Inflammatory macrophage treated with lipopolysaccharide for 4 hours (primary cell): ENCODE measurements around the gene RNF114.
"Not testable (repeated sequence)": the region's sequence is repeated elsewhere in the genome, so short reads cannot be mapped to it uniquely, and the experiment has no call there.

Experiments
- DNase-seq: peaks from one replicate; pipeline ENCODE4 v3.0.0-alpha.2; 2020

The RNF114 gene

GRCh38 chr20:49928411-49929141, 7.6 kb upstream of the RNF114 start:
- DNase-seq: peak; percentile 82

- DNase-seq: no peak
Observed at GRCh38 chr20:49929142-49929494, 7.1 kb upstream of the RNF114 start.

GRCh38 chr20:49935746-49936152, 448 bp upstream of the RNF114 start:
- no peak for DNase-seq

GRCh38 chr20:49937027-49937929, 1.1 kb downstream of the RNF114 start:
- DNase-seq: peak; percentile 36

- DNase-seq: no peak
Observed at GRCh38 chr20:49938173-49939163, 2.3 kb downstream of the RNF114 start.

- no peak for DNase-seq
Observed at GRCh38 chr20:49941456-49941855, 5.3 kb downstream of the RNF114 start.

GRCh38 chr20:49942303-49942702, 6.1 kb downstream of the RNF114 start:
- no peak for DNase-seq

GRCh38 chr20:49942942-49943341, 6.7 kb downstream of the RNF114 start:
- DNase-seq: no peak

- DNase-seq: no peak
Observed at GRCh38 chr20:49945306-49945700, 9.1 kb downstream of the RNF114 start.

GRCh38 chr20:49945701-49946477, 9.7 kb downstream of the RNF114 start:
- no peak for DNase-seq

GRCh38 chr20:49948178-49948577, 12.0 kb downstream of the RNF114 start:
- no peak for DNase-seq

GRCh38 chr20:49948809-49949507, 12.8 kb downstream of the RNF114 start:
- DNase-seq: peak; percentile 9

- DNase-seq: peak; percentile 42
Observed at GRCh38 chr20:49951151-49951550, 15.0 kb downstream of the RNF114 start.

- DNase-seq: no peak
Observed at GRCh38 chr20:49955167-49955566, 19.0 kb downstream of the RNF114 start.

- DNase-seq: not testable (repeated sequence)
Observed at GRCh38 chr20:49955830-49956396, 19.7 kb downstream of the RNF114 start.

GRCh38 chr20:49956689-49957088, 20.5 kb downstream of the RNF114 start:
- DNase-seq: no peak

GRCh38 chr20:49957089-49957938, 21.1 kb downstream of the RNF114 start:
- DNase-seq: peak; percentile 29

GRCh38 chr20:49961413-49961812, 25.2 kb downstream of the RNF114 start:
- peak; percentile 14 for DNase-seq

GRCh38 chr20:49964964-49965780, 29.0 kb downstream of the RNF114 start:
- DNase-seq: peak; percentile 71
